AG09319 (cell line): ENCODE data around the gene MAN2A2.

Experiments used
- DNase-seq: peaks from one replicate; pipeline ENCODE4 v3.0.0-alpha.2; 2010; ENCODE audit warnings: low read depth; ENCODE audit errors: extremely low read depth
- TF ChIP-seq, protein P1 (sequence below): IDR thresholded peaks from 2 replicates; pipeline ENCODE4 v1.5.1; 2011; ENCODE audit warnings: low read depth, mild to moderate bottlenecking, inconsistent platforms, low read length, moderate library complexity

The MAN2A2 gene

DNA sequence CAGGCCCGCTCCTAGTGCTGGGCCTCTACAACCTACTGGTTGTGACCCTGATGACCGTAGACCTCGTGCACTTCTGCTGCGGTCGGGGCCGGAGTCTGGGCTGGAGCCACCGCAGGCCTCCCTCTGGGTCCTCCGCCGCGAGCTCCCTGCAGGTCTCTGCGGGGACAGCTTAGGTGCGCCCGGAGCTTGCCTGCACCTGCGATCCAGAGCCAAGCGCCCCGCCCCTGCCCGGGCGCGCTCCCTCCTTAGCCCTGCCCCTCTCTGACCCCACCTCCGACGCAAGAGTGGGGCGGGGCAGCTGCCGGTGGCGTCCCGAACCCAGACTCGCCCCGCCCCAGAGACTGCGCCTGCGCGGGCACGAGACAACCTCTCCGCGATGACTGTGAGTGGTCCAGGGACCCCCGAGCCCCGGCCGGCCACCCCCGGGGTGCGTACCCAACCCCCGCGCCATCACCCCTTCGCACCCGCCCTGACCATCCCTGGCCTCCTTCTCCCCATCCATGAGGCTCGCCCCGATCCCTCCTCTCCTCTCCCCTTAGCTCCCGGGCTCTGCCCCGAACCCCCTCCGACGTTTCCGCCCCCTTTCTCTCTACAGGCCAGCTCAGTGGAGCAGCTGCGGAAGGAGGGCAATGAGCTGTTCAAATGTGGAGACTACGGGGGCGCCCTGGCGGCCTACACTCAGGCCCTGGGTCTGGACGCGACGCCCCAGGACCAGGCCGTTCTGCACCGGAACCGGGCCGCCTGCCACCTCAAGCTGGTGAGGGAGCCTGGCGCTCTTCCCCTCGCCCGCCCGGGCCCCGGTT is 32.0 kb downstream of the MAN2A2 start, which contains the start of gene UNC45A:
Gene UNC45A (plus strand): TSS at position 337 of the 803 bp plus-strand sequence. CDS start 40 bp downstream, at position 377.
- DNase-seq = peak; percentile 38
- TF ChIP-seq, protein P1, sequence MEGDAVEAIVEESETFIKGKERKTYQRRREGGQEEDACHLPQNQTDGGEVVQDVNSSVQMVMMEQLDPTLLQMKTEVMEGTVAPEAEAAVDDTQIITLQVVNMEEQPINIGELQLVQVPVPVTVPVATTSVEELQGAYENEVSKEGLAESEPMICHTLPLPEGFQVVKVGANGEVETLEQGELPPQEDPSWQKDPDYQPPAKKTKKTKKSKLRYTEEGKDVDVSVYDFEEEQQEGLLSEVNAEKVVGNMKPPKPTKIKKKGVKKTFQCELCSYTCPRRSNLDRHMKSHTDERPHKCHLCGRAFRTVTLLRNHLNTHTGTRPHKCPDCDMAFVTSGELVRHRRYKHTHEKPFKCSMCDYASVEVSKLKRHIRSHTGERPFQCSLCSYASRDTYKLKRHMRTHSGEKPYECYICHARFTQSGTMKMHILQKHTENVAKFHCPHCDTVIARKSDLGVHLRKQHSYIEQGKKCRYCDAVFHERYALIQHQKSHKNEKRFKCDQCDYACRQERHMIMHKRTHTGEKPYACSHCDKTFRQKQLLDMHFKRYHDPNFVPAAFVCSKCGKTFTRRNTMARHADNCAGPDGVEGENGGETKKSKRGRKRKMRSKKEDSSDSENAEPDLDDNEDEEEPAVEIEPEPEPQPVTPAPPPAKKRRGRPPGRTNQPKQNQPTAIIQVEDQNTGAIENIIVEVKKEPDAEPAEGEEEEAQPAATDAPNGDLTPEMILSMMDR = no peak; the same call in 1 of the 2 replicates

DNA sequence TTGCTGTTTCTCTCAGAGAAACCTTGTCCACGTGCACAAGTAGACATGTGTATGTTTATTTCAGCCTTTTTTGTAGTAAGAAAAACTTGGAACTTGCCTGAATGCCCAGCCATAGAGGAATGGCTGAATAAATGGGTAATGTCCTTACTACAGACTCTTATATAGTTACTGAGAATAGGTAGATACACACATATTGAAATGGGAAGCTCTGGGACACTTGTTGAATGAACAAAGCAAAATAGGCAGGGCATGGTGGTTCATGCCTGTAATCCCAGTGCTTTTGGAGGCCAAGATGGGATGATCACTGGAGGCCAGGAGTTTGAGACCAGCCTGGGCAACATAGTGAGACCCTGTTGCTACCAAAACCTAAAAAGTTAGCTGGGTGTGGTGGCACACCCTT is 33.7 kb downstream of the MAN2A2 start:
- DNase-seq = no peak
- TF ChIP-seq, protein P1 = no peak

DNA sequence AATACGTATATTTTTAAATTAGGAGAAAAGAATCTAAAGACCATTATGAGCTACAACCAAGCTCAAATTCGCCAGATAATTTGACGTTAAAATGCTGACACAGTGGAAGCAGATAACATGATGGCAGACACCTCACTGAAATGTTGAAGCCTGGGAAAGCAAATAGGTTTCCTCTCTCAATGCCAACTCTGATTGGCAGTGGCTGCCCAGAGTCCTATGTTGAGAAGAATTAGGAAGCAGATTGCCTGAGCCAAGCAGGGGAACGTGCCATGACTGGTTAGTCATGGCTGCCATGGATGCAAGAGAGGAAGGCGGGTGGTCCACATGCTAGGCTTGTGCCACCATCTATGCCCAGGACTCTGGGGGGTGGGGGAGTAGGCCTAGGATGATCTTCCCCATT is 35.2 kb downstream of the MAN2A2 start:
- TF ChIP-seq, protein P1 = no peak
- no peak for DNase-seq

DNA sequence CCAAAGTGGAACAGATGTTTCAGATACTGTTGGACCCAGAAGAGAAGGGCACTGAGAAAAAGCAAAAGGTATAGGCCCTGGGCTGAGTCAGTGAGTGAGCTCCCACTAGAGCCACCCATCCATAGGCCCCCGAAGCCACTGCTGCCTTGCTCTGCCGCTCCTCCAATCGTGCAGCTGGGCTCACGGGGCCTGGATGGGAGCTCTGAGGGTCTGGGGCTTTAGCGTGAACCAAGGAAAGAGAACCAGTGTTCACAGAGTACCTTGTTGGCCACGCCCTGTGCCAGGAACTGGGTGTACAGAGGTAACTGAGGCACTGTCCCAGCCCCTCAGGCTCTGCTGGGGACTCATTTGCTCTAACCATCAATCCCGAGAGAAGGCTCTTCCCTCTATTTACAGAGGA is 36.7 kb downstream of the MAN2A2 start:
- TF ChIP-seq, protein P1 = no peak
- no peak for DNase-seq

DNA sequence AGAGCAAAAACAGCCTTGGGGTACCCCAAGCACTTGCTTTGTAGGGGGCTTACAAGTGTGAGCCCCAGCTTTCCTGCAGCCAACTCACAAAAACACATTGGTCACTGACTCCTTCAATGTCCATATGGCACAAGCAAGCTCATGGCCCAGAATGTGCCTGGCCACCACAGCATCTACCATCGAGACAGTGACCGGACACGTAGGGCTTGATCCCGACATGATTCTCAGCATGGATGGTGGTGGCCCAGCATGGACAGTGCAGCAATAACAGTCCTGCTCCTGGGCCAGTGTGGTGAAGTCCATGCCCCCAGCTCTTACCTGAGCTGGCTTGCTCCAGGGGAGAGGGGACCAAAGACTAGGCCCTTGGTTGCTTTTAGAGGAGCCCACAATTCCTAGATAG is 37.9 kb downstream of the MAN2A2 start:
- TF ChIP-seq, protein P1 = no peak
- no peak for DNase-seq

DNA sequence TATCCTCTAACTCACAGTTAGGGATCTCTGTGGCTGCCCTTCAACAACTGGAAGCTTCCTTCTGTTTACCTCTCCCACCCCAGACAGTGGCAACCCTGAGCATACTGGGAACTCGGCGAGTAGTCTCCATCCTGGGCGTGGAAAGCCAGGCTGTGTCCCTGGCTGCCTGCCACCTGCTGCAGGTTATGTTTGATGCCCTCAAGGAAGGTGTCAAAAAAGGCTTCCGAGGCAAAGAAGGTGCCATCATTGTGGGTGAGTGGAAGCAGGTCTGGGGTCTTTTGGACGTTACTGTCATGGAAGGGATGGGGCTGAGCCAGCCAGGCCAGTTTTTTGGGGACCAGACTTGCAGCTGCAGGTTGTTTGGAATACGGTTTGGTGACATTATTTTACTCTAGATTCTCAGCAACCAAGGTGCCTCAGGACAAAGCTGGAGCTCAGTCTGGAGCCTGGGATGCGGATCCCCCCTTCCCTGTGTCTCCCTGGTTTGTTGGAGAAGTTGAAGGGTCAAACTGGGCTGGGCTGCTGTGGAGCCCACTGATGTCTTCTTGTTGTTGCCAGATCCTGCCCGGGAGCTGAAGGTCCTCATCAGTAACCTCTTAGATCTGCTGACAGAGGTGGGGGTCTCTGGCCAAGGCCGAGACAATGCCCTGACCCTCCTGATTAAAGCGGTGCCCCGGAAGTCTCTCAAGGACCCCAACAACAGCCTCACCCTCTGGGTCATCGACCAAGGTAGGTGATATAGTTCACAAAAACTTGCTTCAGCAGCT is 39.4 kb downstream of the MAN2A2 start:
- TF ChIP-seq, protein P1 = no peak
- no peak for DNase-seq

DNA sequence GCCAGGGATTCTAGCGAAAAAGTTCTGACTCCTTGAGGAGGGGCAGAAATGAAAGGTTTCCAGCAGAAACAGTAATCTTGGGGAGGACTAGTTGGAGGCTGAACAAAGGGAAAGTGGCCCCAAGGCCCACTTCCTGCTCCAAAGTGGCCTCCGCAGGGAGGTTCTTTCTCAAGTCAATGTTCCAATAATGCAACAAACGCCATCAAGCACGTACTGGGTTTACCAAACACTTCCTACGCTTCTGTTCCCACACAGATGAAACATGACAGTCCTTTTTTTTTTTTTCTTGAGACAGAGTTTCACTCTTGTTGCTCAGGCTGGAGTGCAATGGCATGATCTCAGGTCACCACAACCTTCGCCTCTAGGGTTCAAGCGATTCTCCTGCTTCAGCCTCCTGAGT is 42.0 kb downstream of the MAN2A2 start:
- TF ChIP-seq, protein P1 = no peak
- DNase-seq = no peak
